ENCODE measurements around the gene GRID1.
"Not testable (repeated sequence)": the region's sequence is repeated elsewhere in the genome, so short reads cannot be mapped to it uniquely, and the experiment has no call there.

GRID1 gene

GRCh38 chr10:86034710-86035109, 331.9 kb downstream of the GRID1 start:
- no peak overlapping the region for H3K4me3 ChIP-seq (ENCODE audit: low read length)
- no peak for DNase-seq (ENCODE audit: low read depth, low spot score)

- no peak for DNase-seq (ENCODE audit: low read depth, low spot score)
- H3K4me3 ChIP-seq (ENCODE audit: low read length) = no peak overlapping the region
Measured at GRCh38 chr10:86033581-86033980, 333.0 kb downstream of the GRID1 start.

- not testable (repeated sequence) for H3K4me3 ChIP-seq (ENCODE audit: low read length); DNase-seq (ENCODE audit: low read depth, low spot score)
Measured at GRCh38 chr10:86032087-86032486, 334.5 kb downstream of the GRID1 start.

GRCh38 chr10:86030312-86030711, 336.3 kb downstream of the GRID1 start:
- DNase-seq (ENCODE audit: low read depth, low spot score) = no peak
- H3K4me3 ChIP-seq (ENCODE audit: low read length) = no peak overlapping the region

GRCh38 chr10:86027346-86027745, 339.2 kb downstream of the GRID1 start:
- DNase-seq (ENCODE audit: low read depth, low spot score) = no peak

DNA sequence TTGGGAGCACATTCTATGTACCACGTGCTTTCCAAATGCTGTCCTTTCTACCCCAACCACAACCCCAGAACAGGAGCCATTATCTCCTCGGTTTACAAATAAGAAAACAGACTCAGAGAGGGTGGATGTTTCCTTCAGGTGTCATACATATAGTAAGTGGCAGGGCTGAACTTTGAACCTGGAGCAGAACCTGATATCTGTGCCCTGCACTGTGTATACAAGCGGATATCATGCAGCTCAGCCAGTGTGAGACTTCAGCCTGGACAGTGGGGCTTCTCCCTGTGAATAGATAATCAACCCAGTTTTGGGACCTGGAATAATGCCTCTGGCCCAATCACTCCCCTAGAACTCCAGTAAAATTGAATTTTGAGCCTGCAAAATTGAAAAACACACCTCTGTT, 341.1 kb downstream of the GRID1 start:
- no peak overlapping the region for H3K4me3 ChIP-seq (ENCODE audit: low read length)
- no peak for DNase-seq (ENCODE audit: low read depth, low spot score)

More at GRCh38 chr10:86027346-86027745, 339.2 kb downstream of the GRID1 start:
- H3K4me3 ChIP-seq (ENCODE audit: low read length) = no peak overlapping the region

DNA sequence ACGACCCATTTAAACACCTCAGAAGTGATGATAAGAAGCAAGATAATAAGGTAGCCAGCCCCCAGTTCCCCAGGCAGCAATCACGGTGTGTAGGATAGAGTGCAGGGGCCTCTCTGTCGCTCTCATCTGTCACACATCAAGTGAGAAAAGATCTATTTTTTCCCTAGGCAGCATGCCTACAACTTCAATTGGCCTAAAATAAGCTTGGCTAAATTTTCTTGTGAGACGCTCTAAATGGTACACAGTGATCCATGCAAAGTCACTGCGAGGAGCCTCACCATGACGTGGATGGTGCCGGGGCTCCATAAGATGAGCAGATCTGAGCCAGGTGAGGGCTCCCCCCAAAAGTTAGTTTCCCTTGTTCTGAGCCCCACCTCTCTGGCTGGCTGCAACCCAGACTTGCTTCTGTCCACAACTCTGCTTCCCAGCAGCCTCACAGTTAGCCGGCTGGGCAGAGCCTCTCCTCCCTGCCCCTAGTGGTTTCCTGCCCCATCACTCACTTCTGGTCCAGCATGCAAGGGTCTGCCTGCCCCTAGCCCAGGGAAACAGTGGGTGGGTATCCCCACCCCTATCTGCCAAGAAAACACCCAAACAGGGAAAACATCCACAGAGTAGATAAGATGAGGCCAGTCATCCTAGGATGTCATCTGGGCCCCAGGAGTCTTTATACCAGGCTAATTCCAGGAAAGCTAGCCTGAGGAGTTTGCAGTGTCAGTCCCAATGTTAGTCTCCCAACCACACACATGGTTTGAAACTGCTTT, 342.1 kb downstream of the GRID1 start:
- H3K4me3 ChIP-seq (ENCODE audit: low read length) = no peak overlapping the region
- no peak for DNase-seq (ENCODE audit: low read depth, low spot score)

GRCh38 chr10:86023931-86024280, 342.7 kb downstream of the GRID1 start:
- no peak overlapping the region for H3K4me3 ChIP-seq (ENCODE audit: low read length)
- no peak for DNase-seq (ENCODE audit: low read depth, low spot score)

GRCh38 chr10:86023336-86023735, 343.3 kb downstream of the GRID1 start:
- DNase-seq (ENCODE audit: low read depth, low spot score) = no peak

GRCh38 chr10:86022906-86023305, 343.7 kb downstream of the GRID1 start:
- DNase-seq (ENCODE audit: low read depth, low spot score) = no peak
- no peak overlapping the region for H3K4me3 ChIP-seq (ENCODE audit: low read length)

More at GRCh38 chr10:86023336-86023735, 343.3 kb downstream of the GRID1 start:
- H3K4me3 ChIP-seq (ENCODE audit: low read length) = no peak overlapping the region

- H3K4me3 ChIP-seq (ENCODE audit: low read length) = no peak overlapping the region
- no peak for DNase-seq (ENCODE audit: low read depth, low spot score)
Measured at GRCh38 chr10:86020134-86020533, 346.5 kb downstream of the GRID1 start.

DNA sequence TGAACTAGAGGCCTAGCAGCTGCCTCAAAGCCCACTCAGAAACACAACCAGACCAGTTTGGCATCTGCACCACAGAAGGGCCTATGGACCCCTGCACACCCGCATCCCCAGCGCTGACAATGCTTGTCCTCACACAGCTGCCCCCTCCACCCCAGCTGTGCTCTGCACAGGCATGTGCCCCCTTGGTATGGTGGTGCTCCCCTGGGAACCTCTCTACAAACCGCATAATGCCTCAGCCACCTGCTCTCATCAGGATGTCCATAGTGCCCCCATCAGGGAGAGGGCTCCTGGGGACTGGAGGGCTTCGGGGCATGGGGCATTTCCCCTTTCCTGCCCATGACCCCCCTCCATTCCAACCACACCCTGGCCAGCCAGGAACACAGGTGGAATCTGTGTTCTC, 347.5 kb downstream of the GRID1 start:
- H3K4me3 ChIP-seq (ENCODE audit: low read length) = no peak overlapping the region
- peak; percentile 33 for DNase-seq (ENCODE audit: low read depth, low spot score)

- H3K4me3 ChIP-seq (ENCODE audit: low read length) = no peak overlapping the region; the same call in 1 of the 2 replicates
- no peak for DNase-seq (ENCODE audit: low read depth, low spot score)
Measured at GRCh38 chr10:86018735-86019058, 347.9 kb downstream of the GRID1 start.

DNA sequence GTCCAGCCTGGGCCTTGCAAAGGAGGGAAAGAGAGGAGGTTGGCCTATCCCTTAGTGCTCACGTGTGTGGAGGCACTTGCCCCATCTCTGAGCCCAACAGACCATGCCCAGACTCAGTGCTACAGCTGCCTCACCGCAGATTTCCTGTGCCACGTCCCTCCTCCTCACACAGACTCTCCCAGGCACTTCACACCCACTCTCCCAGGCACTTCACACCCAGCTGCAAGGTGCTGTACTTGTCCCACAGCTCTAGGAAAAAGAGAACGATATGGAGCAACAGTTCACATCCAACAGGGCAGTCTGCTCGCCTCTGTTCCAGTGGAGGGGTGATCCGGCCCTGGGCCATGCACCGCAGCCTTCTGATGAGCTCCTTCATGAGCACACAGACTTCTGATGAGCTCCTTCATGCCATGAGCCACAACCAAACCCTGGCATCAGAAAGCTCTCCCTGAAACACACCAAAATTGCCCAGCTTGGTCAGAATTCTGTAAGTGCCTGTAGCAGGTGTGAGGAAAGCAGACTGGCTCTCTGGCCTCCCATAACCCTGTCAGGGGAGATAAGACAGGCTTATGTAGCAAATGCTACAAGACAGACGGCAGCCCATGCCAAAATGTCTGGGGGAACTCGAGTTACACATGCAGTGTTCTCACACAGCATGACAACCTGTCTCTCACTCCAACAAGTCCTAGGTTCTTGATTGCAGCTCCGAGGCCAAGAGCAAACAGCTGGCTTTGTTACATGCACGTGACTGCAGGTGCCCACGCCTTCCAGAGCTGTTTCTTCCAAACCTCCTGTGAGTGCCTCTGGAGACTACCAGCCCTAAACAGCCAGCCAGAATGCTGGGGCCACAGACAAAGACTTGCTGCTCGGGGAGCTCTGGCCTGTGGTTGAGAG, 348.5 kb downstream of the GRID1 start:
- H3K4me3 ChIP-seq (ENCODE audit: low read length) = peak overlapping the region; percentile 17
- DNase-seq (ENCODE audit: low read depth, low spot score) = peak; percentile 94

DNA sequence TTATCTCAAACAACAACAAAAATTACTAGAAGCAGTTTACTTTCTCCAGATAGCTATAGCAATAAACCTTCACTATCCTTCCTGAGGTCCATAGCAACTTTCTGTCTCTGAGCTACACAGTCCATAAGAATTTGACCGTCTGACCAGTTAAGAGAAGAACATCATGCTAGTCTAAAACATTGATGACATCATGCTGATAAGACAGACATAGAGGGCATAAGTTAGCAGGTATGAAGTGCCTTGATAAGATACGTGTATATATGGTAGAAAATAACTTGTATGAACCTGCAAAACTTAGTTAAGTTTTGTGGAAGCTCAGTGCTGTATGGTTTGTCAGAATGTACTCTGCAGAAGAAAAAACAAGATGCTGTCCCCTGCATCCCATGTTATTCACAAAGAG, 353.0 kb downstream of the GRID1 start:
- DNase-seq (ENCODE audit: low read depth, low spot score) = no peak
- no peak overlapping the region for H3K4me3 ChIP-seq (ENCODE audit: low read length)

- H3K4me3 ChIP-seq (ENCODE audit: low read length) = no peak overlapping the region
- no peak for DNase-seq (ENCODE audit: low read depth, low spot score)
Measured at GRCh38 chr10:86007171-86007570, 359.4 kb downstream of the GRID1 start.

- DNase-seq (ENCODE audit: low read depth, low spot score) = no peak
- H3K4me3 ChIP-seq (ENCODE audit: low read length) = no peak overlapping the region
Measured at GRCh38 chr10:86004337-86004736, 362.3 kb downstream of the GRID1 start.

GRCh38 chr10:86003201-86003621, 363.4 kb downstream of the GRID1 start:
- no peak for DNase-seq (ENCODE audit: low read depth, low spot score)
- no peak overlapping the region for H3K4me3 ChIP-seq (ENCODE audit: low read length)

DNA sequence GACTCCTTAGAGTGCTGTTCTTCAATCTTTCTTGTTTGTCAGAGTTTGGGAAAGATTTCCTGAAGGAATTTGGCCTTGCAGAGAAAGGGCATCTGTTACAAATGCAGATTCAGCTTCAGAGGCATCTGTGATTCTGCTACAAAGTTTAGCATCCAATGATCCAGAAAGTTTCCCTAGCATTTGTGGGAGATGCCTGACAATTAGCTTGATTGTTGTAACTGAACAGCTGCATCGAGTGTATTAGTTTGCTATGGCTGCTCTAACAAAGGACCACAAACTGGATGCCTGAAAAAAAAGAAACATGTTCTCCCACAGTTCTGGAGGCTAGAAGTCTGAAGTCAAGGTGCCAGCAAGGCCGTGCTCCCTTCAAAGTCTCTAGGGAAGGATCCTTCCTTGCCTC, 365.1 kb downstream of the GRID1 start:
- no peak overlapping the region for H3K4me3 ChIP-seq (ENCODE audit: low read length)
- DNase-seq (ENCODE audit: low read depth, low spot score) = no peak

- no peak overlapping the region for H3K4me3 ChIP-seq (ENCODE audit: low read length)
- DNase-seq (ENCODE audit: low read depth, low spot score) = no peak
Measured at GRCh38 chr10:85997544-85997943, 369.1 kb downstream of the GRID1 start.
